Sigmoid colon (tissue), 7 donors: Measurements from ENCODE around the gene ZNF799. TPM values are rescaled to one million over a fixed set of nuclear protein-coding genes. Genes with fewer than 3 reads are reported as not detected.
"Not testable (repeated sequence)": the region's sequence is repeated elsewhere in the genome, so short reads cannot be mapped to it uniquely, and the experiment has no call there.

Experiments used
- DNase-seq: peaks from one replicate; pipeline ENCODE4 v3.0.0-alpha.2; 2019
- H3K27ac ChIP-seq, 4 donors: fragments of 200-600 bp; sonication (generic); one replicate each; pipeline ENCODE4 v1.5.1; 2016 to 2019; ENCODE audit warnings: mild to moderate bottlenecking in 1 of 4
- H3K27me3 ChIP-seq, 3 donors: fragments of 200-600 bp; sonication (generic); one replicate each; pipeline ENCODE4 v1.5.1; 2019; ENCODE audit warnings: mild to moderate bottlenecking in 1 of 3
- H3K36me3 ChIP-seq, 4 donors: fragments of 200-600 bp; sonication (generic); one replicate each; pipeline ENCODE4 v1.5.1; 2016 to 2019
- H3K4me1 ChIP-seq, 4 donors: fragments of 200-600 bp; sonication (generic); one replicate each; pipeline ENCODE4 v1.5.1; 2017 to 2019
- H3K4me3 ChIP-seq, 4 donors: fragments of 200-600 bp; sonication (generic); one replicate each; pipeline ENCODE4 v1.5.1; 2017 to 2019; ENCODE audit warnings: mild to moderate bottlenecking in 2 of 4, moderate library complexity in 1 of 4
- H3K9me3 ChIP-seq, 4 donors: fragments of 200-600 bp in 3 of 4; sonication (generic) in 3 of 4; one replicate each; pipeline versions ENCODE4 v1.5.1 to v1.6.1; 2013 to 2019
- CTCF ChIP-seq, 4 experiments: fragments of 450-650 bp in 3 of 4; fragments of 200-600 bp in 1 of 4; IDR thresholded peaks; one replicate each; pipeline ENCODE4 v1.5.1; 2016 to 2019; ENCODE audit warnings: antibody characterized with exemption in 4 of 4, mild to moderate bottlenecking in 3 of 4, moderate library complexity in 2 of 4
- EP300 ChIP-seq, 4 donors: sonication (generic); formaldehyde crosslinking; IDR thresholded peaks; one replicate each; pipeline ENCODE4 v1.6.1; 2017; ENCODE audit warnings: antibody characterized with exemption in 4 of 4
- POLR2A ChIP-seq, 2 donors: fragments of 450-650 bp; IDR thresholded peaks; one replicate each; pipeline ENCODE4 v1.6.1; 2016; ENCODE audit warnings: antibody characterized with exemption in 2 of 2, mild to moderate bottlenecking in 2 of 2, moderate library complexity in 2 of 2
- POLR2AphosphoS5 ChIP-seq, 4 donors: sonication (generic); formaldehyde crosslinking; IDR thresholded peaks; one replicate each; pipeline ENCODE4 v1.6.1; 2017; ENCODE audit warnings: antibody characterized with exemption in 4 of 4
- WGBS, 2 donors: extraction: QIAGEN DNeasy Blood & Tissue Kit; methylation state at CpG; one replicate each; pipeline ENCODE4 v1.1.7; 2013; 5-methylcytosine and 5-hydroxymethylcytosine counted together
- intact Hi-C: fragments of 100-400 bp; cut with DNase I; formaldehyde crosslinking; loops from one replicate; pipeline ENCODE4 v1.15.1; 2023
- polyA plus RNA-seq, 3 donors: library from polyadenylated mRNA; stranded (reverse); fragments of 200-250 nt; gene quantifications; one replicate each; pipeline ENCODE4 v1.2.3, GENCODE V29; 2013
- total RNA-seq, 4 donors: library from RNA; depleted of rRNA; stranded (reverse); fragments of >200 nt; gene quantifications; one replicate each; pipeline ENCODE4 v1.1.0, GENCODE V29; 2016
- donor health status: healthy with polysubstance abuse.
- donor health status: Bipolar disorder and iron deficiency.
- donor health status: healthy.

ZNF799 gene
- total RNA-seq = 1 to 10 TPM; 4.6 to 7.4 (median 5.8) TPM
- 1 to 10 TPM; 3.0 to 3.9 (median 3.4) TPM for polyA plus RNA-seq

- peak; percentile 99 for DNase-seq
- Histone ChIP-seq H3K27me3 (no peaks in the 10 kb centered on the region), H3K4me3 (peak within 1 kb of the TSS; percentile 58 to 79 (median 66)), H3K27ac (peak within 1 kb of the TSS; percentile 84 to 92 (median 88)), H3K9me3 (no peaks in the 10 kb centered on the region), H3K4me1 (peaks cover 0 to 9% (median 5%) of the 10 kb centered on the region in 4 donors), H3K36me3 (no peaks in the 10 kb centered on the region)
- WGBS, 2 donors = 0 to 1% methylated on average over 71 of the region's 71 CpGs
- TF ChIP-seq EP300 (IDR thresholded peaks at IDR 0.05) = peak in 1 of 4 donors; percentile 57
- peak in 1 of 2 donors; percentile 79 for TF ChIP-seq POLR2A (IDR thresholded peaks at IDR 0.05)
- no peak for TF ChIP-seq CTCF (IDR thresholded peaks at IDR 0.05)
- TF ChIP-seq POLR2AphosphoS5 (IDR thresholded peaks at IDR 0.05) = peak; percentile 60 to 87 (median 84)
- intact Hi-C loops = loop anchor here (1.0 to 2.0 kb wide), 3 partner anchors 34 to 150 kb away; partner anchors contain the start of genes ZNF443 and ZNF564
These were observed at the start of gene ZNF799 for GRCh38 chr19:12400633-12401502. Gene ZNF799, minus strand, starts transcription at chr19:12401271. Its CDS starts 201 bp downstream, at chr19:12401070.

- no peak overlapping the region for H3K27ac ChIP-seq
- no peaks in the 10 kb centered on the region for H3K4me1 ChIP-seq
- TF ChIP-seq CTCF (IDR thresholded peaks at IDR 0.05) (no peak), POLR2AphosphoS5 (IDR thresholded peaks at IDR 0.05) (no peak), POLR2A (IDR thresholded peaks at IDR 0.05) (no peak), EP300 (IDR thresholded peaks at IDR 0.05) (no peak)
- H3K4me3 ChIP-seq = no peak overlapping the region
- 76 to 94% methylated on average over 10 of the region's 10 CpGs for WGBS, 2 donors
- no peaks in the 10 kb centered on the region for H3K27me3 ChIP-seq
- no peak for DNase-seq
- intact Hi-C loops = no loop called here
- H3K9me3 ChIP-seq = peaks cover 0 to 8% (median 0%) of the 10 kb centered on the region in 4 donors
- H3K36me3 ChIP-seq = peaks cover 0 to 4% (median 0%) of the 10 kb centered on the region in 4 donors
These were observed 49.8 kb upstream of the ZNF799 start for GRCh38 chr19:12450844-12451243.

GRCh38 chr19:12448808-12449207 lies 47.7 kb upstream of the ZNF799 start:
- Histone ChIP-seq H3K4me3 (no peak overlapping the region), H3K4me1 (no peaks in the 10 kb centered on the region), H3K27me3 (no peaks in the 10 kb centered on the region), H3K9me3 (peaks cover 0 to 8% (median 0%) of the 10 kb centered on the region in 4 donors), H3K27ac (no peak overlapping the region), H3K36me3 (no peaks in the 10 kb centered on the region)
- DNase-seq = no peak
- no peak for TF ChIP-seq EP300 (IDR thresholded peaks at IDR 0.05)
- TF ChIP-seq POLR2A (IDR thresholded peaks at IDR 0.05) = no peak
- no peak for TF ChIP-seq POLR2AphosphoS5 (IDR thresholded peaks at IDR 0.05)
- TF ChIP-seq CTCF (IDR thresholded peaks at IDR 0.05) = no peak
- 42 to 95% methylated on average over 2 of the region's 2 CpGs for WGBS, 2 donors
- intact Hi-C loops = no loop called here

- intact Hi-C loops = loop anchor here (1.0 to 5.0 kb wide), 2 partner anchors 40 to 57 kb away; no protein-coding TSS in a partner anchor
- no peaks in the 10 kb centered on the region for H3K36me3 ChIP-seq
- H3K4me3 ChIP-seq = peak within 1 kb of the TSS; percentile 69 to 83 (median 78)
- no peaks in the 10 kb centered on the region for H3K27me3 ChIP-seq
- peak within 1 kb of the TSS; percentile 88 to 94 (median 90) for H3K27ac ChIP-seq
- peaks cover 0 to 6% (median 6%) of the 10 kb centered on the region in 4 donors for H3K4me1 ChIP-seq
- peak; percentile 99 for DNase-seq
- TF ChIP-seq EP300 (IDR thresholded peaks at IDR 0.05) (no peak), POLR2AphosphoS5 (IDR thresholded peaks at IDR 0.05) (peak; percentile 55 to 85 (median 80)), POLR2A (IDR thresholded peaks at IDR 0.05) (peak in 1 of 2 donors; percentile 40), CTCF (IDR thresholded peaks at IDR 0.05) (no peak)
- no peaks in the 10 kb centered on the region for H3K9me3 ChIP-seq
- 0% methylated on average over 59 of the region's 59 CpGs for WGBS, 2 donors
These were observed 39.7 kb upstream of the ZNF799 start, which contains the start of gene ZNF443 for GRCh38 chr19:12440541-12441316. Gene ZNF443, minus strand, starts transcription at chr19:12441021. Its CDS starts 107 bp downstream, at chr19:12440914.

GRCh38 chr19:12439686-12440540 lies 38.8 kb upstream of the ZNF799 start:
- Histone ChIP-seq H3K4me3 (peak overlapping the region; percentile 69 to 83 (median 78)), H3K27ac (peak overlapping the region; percentile 88 to 94 (median 90))
- H3K4me1 ChIP-seq, H3K9me3 ChIP-seq, H3K36me3 ChIP-seq, H3K27me3 ChIP-seq: not testable (repeated sequence)
- intact Hi-C loops = loop anchor here (5.0 kb wide), 1 partner anchor 57 kb away; no protein-coding TSS in a partner anchor
- WGBS, 2 donors = 1 to 2% methylated on average over 23 to 28 of the region's 28 CpGs
- DNase-seq = peak; percentile 64

GRCh38 chr19:12430726-12431299 lies 29.7 kb upstream of the ZNF799 start:
- whole genome bisulfite sequencing, 2 donors = 98 to 99% methylated on average over 6 of the region's 6 CpGs
- peaks cover 0 to 25% (median 7%) of the 10 kb centered on the region in 4 donors for H3K36me3 ChIP-seq
- intact Hi-C loops, DNase-seq, H3K4me1 ChIP-seq, H3K27me3 ChIP-seq, H3K27ac ChIP-seq, H3K4me3 ChIP-seq: not testable (repeated sequence)
- peaks cover 0 to 12% (median 2%) of the 10 kb centered on the region in 4 donors for H3K9me3 ChIP-seq
